ENCODE results near the gene TRNP1. TPM values are rescaled to one million over a fixed set of nuclear protein-coding genes. Genes with fewer than 3 reads are reported as not detected.

Gene TRNP1
- polyA plus RNA-seq, 1 experiment, result 68.9 TPM

DNA sequence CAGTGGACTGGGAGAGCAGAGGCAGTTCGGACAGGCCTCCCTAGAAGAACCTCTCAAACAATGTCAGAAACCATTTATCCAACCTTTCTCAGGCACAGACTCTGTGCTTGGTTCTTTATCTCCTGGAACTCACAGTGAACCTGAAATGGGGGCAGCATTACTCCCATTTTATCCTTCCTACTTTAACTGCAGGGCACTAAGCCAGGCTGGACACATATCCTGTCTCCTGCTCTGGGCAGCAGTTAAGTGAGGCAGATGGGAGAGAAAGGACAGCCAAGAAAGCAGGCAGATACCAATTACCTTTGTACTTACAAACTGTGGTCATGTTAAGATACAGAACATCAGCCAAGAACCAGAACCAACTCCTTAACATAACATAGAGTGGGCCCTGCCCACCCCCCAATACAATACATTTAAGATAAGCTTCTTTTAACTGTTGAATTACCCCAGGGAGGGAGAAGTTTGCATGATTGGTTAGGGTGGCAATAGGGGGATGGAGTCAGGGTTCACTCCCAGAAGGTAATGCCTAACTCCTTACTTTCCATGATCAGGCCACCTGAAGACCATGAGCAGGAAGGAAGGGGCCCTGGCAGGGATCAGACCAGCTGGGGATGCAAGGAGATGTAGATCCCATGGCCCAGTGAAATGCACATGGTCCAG is 44.1 kb upstream of the TRNP1 start:
- peaks cover 8% of the 10 kb centered on the region for H3K36me3 ChIP-seq (ENCODE audit: control insufficient read depth, insufficient read depth, low read length)
- ChIA-PET POLR2A (no interaction called here), CTCF (no interaction called here)
- no peak overlapping the region for H3K4me3 ChIP-seq (ENCODE audit: low read depth, low read length)
- no peaks in the 10 kb centered on the region for H3K27me3 ChIP-seq (ENCODE audit: control insufficient read depth, insufficient read depth, low read length)
- DNase-seq (ENCODE audit: low read depth), result no peak
- TF ChIP-seq, protein P1, sequence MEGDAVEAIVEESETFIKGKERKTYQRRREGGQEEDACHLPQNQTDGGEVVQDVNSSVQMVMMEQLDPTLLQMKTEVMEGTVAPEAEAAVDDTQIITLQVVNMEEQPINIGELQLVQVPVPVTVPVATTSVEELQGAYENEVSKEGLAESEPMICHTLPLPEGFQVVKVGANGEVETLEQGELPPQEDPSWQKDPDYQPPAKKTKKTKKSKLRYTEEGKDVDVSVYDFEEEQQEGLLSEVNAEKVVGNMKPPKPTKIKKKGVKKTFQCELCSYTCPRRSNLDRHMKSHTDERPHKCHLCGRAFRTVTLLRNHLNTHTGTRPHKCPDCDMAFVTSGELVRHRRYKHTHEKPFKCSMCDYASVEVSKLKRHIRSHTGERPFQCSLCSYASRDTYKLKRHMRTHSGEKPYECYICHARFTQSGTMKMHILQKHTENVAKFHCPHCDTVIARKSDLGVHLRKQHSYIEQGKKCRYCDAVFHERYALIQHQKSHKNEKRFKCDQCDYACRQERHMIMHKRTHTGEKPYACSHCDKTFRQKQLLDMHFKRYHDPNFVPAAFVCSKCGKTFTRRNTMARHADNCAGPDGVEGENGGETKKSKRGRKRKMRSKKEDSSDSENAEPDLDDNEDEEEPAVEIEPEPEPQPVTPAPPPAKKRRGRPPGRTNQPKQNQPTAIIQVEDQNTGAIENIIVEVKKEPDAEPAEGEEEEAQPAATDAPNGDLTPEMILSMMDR (IDR thresholded peaks at IDR 0.05; ENCODE audit: insufficient read depth, low read depth, low read length), result no peak

DNA sequence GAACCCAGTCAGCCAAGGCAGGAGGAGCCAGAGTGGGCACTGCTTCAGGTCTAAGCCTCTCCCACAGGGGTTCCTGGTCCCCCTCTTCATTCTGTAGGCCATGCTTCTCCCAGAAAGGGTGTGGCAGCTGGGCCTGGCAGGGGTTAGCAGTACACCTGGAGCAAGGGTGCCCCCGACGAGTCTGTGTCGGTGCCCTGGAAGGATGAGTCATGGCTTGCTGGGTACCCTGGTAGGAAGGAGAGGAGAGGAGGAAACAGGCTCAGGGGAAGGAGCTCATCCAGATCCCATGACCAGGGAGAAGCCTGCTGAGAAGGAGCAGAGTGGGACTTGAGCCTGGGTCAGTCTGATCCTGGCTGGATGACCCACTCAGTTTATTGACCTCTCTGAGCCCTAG is 43.6 kb upstream of the TRNP1 start:
- H3K4me3 ChIP-seq (ENCODE audit: low read depth, low read length), result no peak overlapping the region
- DNase-seq (ENCODE audit: low read depth), result no peak
- TF ChIP-seq, protein P1 (IDR thresholded peaks at IDR 0.05; ENCODE audit: insufficient read depth, low read depth, low read length), result no peak
- H3K36me3 ChIP-seq (ENCODE audit: control insufficient read depth, insufficient read depth, low read length), result peaks cover 8% of the 10 kb centered on the region
- H3K27me3 ChIP-seq (ENCODE audit: control insufficient read depth, insufficient read depth, low read length), result no peaks in the 10 kb centered on the region
- ChIA-PET POLR2A (no interaction called here), CTCF (no interaction called here)

DNA sequence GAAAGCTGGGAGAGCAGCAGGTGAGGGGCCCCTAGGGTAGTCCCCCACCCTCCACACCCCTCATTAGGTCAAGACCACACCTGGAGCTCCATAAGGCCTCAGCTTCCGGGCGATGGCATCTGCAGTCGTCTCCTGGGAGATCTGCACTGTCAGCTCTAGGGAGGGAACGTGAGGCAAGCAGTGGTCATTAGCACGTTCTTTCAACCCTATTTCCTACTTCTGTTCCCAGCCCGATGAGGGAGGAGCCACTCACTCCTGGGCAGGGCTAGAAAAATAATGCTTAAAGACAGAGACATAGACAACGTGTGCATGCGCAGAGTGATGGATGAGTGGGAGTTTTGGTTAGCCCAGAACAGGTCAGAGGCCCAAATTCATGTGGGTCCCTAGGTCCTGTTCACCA is 42.9 kb upstream of the TRNP1 start:
- Histone ChIP-seq H3K36me3 (ENCODE audit: control insufficient read depth, insufficient read depth, low read length) (peaks cover 3% of the 10 kb centered on the region; the same call in 1 of the 2 replicates), H3K27me3 (ENCODE audit: control insufficient read depth, insufficient read depth, low read length) (no peaks in the 10 kb centered on the region), H3K4me3 (ENCODE audit: low read depth, low read length) (no peak overlapping the region)
- CTCF ChIA-PET, result no interaction called here
- TF ChIP-seq, protein P1 (IDR thresholded peaks at IDR 0.05; ENCODE audit: insufficient read depth, low read depth, low read length), result no peak
- POLR2A ChIA-PET, result no interaction called here
- DNase-seq (ENCODE audit: low read depth), result no peak

DNA sequence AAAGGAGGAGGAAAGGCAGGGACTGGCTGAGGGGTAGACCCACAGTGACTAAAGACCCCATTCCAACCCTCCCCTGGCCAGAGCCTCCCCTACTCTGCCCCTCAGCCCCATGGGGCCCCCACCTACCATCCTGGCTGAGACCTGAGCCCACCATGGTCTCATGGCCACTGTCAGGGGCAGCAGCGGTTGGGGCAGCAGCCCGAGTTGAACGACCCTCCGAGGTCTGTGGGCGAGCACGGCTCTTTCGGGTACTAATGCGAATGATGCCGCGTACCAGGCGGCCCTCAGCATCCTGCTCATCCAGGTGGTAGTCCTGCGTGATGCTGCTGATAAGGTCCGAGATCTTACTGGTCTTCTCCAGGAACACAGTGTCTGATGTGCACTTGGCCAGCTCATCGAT is 42.3 kb upstream of the TRNP1 start:
- ChIA-PET POLR2A (no interaction called here), CTCF (no interaction called here)
- no peak for DNase-seq (ENCODE audit: low read depth)
- H3K4me3 ChIP-seq (ENCODE audit: low read depth, low read length), result no peak overlapping the region
- TF ChIP-seq, protein P1 (IDR thresholded peaks at IDR 0.05; ENCODE audit: insufficient read depth, low read depth, low read length), result no peak
- no peaks in the 10 kb centered on the region; the same call in 1 of the 2 replicates for H3K27me3 ChIP-seq (ENCODE audit: control insufficient read depth, insufficient read depth, low read length)
- peaks cover 1% of the 10 kb centered on the region; the same call in 1 of the 2 replicates for H3K36me3 ChIP-seq (ENCODE audit: control insufficient read depth, insufficient read depth, low read length)

DNA sequence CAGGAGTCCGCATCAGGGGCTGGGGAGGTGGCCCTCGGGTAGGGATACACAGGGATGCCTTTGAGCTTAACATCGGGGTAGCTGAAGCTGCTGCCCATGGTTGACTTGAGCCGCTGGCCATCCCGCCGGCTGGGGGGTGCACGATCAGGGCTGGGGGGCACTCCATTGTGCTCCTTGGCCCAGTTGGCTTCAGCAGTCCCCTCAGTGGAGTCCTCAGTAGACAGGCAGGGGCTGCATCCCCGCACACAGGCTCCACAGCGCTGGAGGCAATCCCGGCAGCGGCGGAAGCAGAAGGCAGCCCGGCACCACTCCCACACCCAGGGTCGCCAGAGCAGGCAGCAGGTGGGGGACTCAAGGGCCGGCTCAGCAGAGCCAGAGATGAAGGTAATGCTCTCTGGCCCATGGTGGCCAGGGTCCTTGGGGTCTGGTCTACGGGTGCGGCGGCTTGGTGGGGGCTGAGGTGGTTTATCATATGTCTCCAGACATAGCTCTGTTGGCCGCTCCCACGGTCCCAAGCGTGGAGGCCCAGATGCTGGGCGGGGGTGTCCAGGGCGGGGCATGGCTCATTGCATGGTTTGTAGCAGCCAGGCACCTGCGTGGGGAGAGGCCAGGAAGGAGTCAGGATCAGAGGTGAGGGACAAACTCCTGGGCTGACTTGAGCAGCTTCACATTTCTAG is 41.5 kb upstream of the TRNP1 start:
- ChIA-PET CTCF (no interaction called here), POLR2A (no interaction called here)
- Histone ChIP-seq H3K36me3 (ENCODE audit: control insufficient read depth, insufficient read depth, low read length) (no peaks in the 10 kb centered on the region), H3K27me3 (ENCODE audit: control insufficient read depth, insufficient read depth, low read length) (no peaks in the 10 kb centered on the region; the same call in 1 of the 2 replicates), H3K4me3 (ENCODE audit: low read depth, low read length) (no peak overlapping the region)
- DNase-seq (ENCODE audit: low read depth), result no peak
- TF ChIP-seq, protein P1 (IDR thresholded peaks at IDR 0.05; ENCODE audit: insufficient read depth, low read depth, low read length), result no peak

Measured in BJ (cell line).